Measurements from ENCODE around the gene SUPT6H.
"Not testable (repeated sequence)": the region's sequence is repeated elsewhere in the genome, so short reads cannot be mapped to it uniquely, and the experiment has no call there.

The SUPT6H gene

GRCh38 chr17:28655160-28655559 lies 6.8 kb upstream of the SUPT6H start:
- DNase-seq, result no peak

GRCh38 chr17:28657756-28658155 lies 4.2 kb upstream of the SUPT6H start:
- no peak for DNase-seq

- DNase-seq, result not testable (repeated sequence)
Measured at GRCh38 chr17:28658342-28658741, 3.7 kb upstream of the SUPT6H start.

- DNase-seq, result not testable (repeated sequence)
Measured at GRCh38 chr17:28658766-28659496, 3.1 kb upstream of the SUPT6H start.

GRCh38 chr17:28659497-28659881 lies 2.5 kb upstream of the SUPT6H start:
- not testable (repeated sequence) for DNase-seq

GRCh38 chr17:28662527-28662829 lies 473 bp downstream of the SUPT6H start:
- no peak for DNase-seq

GRCh38 chr17:28663723-28664122 lies 1.7 kb downstream of the SUPT6H start:
- DNase-seq, result no peak

- no peak for DNase-seq
Measured at GRCh38 chr17:28665994-28666393, 4.0 kb downstream of the SUPT6H start.

GRCh38 chr17:28667870-28668269 lies 5.9 kb downstream of the SUPT6H start:
- DNase-seq, result no peak

- DNase-seq, result no peak
Measured at GRCh38 chr17:28669918-28670317, 7.9 kb downstream of the SUPT6H start.

- no peak for DNase-seq
Measured at GRCh38 chr17:28675490-28675889, 13.5 kb downstream of the SUPT6H start.

GRCh38 chr17:28675980-28676379 lies 14.0 kb downstream of the SUPT6H start:
- no peak for DNase-seq

GRCh38 chr17:28682655-28683054 lies 20.6 kb downstream of the SUPT6H start:
- no peak for DNase-seq

- peak; percentile 99 for DNase-seq
Measured at GRCh38 chr17:28684963-28685362, 23.0 kb downstream of the SUPT6H start.

GRCh38 chr17:28685366-28685765 lies 23.4 kb downstream of the SUPT6H start:
- no peak for DNase-seq

GRCh38 chr17:28686296-28686695 lies 24.3 kb downstream of the SUPT6H start:
- peak; percentile 70 for DNase-seq

- DNase-seq, result no peak
Measured at GRCh38 chr17:28688481-28688880, 26.5 kb downstream of the SUPT6H start.

GRCh38 chr17:28689011-28689410 lies 27.0 kb downstream of the SUPT6H start:
- no peak for DNase-seq

- DNase-seq, result no peak
Measured at GRCh38 chr17:28693869-28694268, 31.9 kb downstream of the SUPT6H start.

GRCh38 chr17:28698253-28698941 lies 36.4 kb downstream of the SUPT6H start:
- no peak for DNase-seq

- DNase-seq, result no peak
Measured at GRCh38 chr17:28700278-28700677, 38.3 kb downstream of the SUPT6H start.

GRCh38 chr17:28700830-28701492 lies 39.0 kb downstream of the SUPT6H start:
- DNase-seq, result no peak

GRCh38 chr17:28702026-28702751 lies 40.2 kb downstream of the SUPT6H start:
- DNase-seq, result no peak

GRCh38 chr17:28702752-28703150 lies 40.7 kb downstream of the SUPT6H start:
- no peak for DNase-seq
